ENCODE results near the gene METTL24.

DNA sequence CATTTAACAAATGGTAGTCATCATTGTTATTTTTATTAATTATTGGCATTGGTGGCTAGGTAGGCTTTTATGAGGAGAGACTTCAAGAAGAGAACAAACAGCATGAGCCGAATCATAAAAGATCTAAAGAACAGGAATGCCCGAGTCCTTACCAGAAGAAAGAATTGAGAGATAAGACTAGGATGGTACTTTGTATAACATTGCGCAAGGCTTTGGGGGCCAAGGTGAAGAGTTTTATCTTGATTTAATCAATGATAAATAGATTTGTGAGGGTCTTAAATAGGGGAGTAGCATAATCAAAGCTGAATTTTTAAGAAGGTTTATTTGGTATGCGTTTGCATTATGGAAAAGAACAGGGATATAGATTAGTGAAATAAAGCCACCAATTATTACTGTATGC lies 162.5 kb downstream of the METTL24 start:
- TF ChIP-seq, protein P1, sequence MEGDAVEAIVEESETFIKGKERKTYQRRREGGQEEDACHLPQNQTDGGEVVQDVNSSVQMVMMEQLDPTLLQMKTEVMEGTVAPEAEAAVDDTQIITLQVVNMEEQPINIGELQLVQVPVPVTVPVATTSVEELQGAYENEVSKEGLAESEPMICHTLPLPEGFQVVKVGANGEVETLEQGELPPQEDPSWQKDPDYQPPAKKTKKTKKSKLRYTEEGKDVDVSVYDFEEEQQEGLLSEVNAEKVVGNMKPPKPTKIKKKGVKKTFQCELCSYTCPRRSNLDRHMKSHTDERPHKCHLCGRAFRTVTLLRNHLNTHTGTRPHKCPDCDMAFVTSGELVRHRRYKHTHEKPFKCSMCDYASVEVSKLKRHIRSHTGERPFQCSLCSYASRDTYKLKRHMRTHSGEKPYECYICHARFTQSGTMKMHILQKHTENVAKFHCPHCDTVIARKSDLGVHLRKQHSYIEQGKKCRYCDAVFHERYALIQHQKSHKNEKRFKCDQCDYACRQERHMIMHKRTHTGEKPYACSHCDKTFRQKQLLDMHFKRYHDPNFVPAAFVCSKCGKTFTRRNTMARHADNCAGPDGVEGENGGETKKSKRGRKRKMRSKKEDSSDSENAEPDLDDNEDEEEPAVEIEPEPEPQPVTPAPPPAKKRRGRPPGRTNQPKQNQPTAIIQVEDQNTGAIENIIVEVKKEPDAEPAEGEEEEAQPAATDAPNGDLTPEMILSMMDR (IDR thresholded peaks at IDR 0.05), result no peak
- TF ChIP-seq EP300 (IDR thresholded peaks at IDR 0.05), result no peak

Data from ovary (tissue), 3 donors.